Nephron progenitor cell (in vitro differentiated cells): ENCODE data around the gene MYL5.

Source experiments
- DNase-seq: peaks from one replicate; pipeline ENCODE4 v3.0.0; 2021
- H3K27ac Mint-ChIP-seq: 2 replicates; pipeline ENCODE4 v1.8.0; 2021; ENCODE audit warnings: mild to moderate bottlenecking, moderate library complexity, mixed read lengths
- H3K27me3 Mint-ChIP-seq: 2 replicates; pipeline ENCODE4 v1.8.0; 2021; ENCODE audit warnings: mild to moderate bottlenecking, low read depth, mixed read lengths; ENCODE audit not compliant: poor library complexity
- H3K36me3 Mint-ChIP-seq: 2 replicates; pipeline ENCODE4 v1.8.0; 2021; ENCODE audit warnings: low read depth, mixed read lengths
- H3K4me1 Mint-ChIP-seq: 2 replicates; pipeline ENCODE4 v1.8.0; 2021; ENCODE audit warnings: mixed read lengths
- H3K4me3 Mint-ChIP-seq: 2 replicates; pipeline ENCODE4 v1.8.0; 2021; ENCODE audit warnings: mild to moderate bottlenecking, moderate library complexity, mixed read lengths
- H3K9me3 Mint-ChIP-seq: 2 replicates; pipeline ENCODE4 v1.8.0; 2021; ENCODE audit warnings: mild to moderate bottlenecking, moderate library complexity, mixed read lengths
- CTCF ChIP-seq: fragments of 200-600 bp; sonication (generic); IDR thresholded peaks from 2 replicates; pipeline ENCODE4 v1.5.0; 2021; ENCODE audit warnings: antibody characterized with exemption

Gene MYL5

DNA sequence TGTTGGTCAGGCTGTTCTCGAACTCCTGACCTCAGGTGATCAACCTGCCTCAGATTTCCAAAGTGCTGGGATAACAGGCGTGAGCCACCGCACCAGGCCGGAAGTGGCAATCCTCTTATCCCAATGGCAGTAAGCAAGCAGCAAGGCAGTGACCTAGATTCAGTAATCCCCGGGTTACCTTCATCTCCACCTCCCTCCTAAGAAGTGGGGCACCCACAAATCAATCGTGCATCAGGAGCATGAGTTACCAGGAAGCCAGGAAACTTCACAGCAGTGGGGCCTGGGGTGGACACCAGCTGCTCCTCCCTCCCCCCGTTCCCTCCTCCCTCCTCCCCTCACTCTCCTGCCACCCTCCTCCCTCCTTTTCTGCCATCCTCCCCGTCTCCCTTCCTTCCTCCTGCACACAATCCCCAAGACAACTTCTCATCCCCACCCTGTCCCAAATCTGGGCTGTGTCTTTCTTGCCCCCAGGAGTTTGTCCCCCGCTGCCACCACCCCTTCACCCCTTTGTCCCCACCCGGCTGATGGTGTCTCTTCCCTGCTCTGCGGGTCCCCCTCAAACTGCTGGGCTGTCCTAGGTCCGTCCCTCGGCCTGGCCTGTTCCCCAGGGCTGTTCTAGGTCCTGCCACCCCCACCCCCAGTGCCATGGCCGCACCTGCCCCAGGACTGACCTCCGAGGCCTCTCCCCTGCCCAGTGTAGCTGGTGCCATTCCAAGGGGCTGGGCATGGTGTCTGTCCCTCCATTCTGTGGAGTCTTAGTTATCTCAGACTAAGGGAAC lies 46.8 kb upstream of the MYL5 start:
- no peak for DNase-seq
- Mint-ChIP-seq H3K27me3 (peaks cover 5% of the 10 kb centered on the region), H3K4me1 (peaks cover 48% of the 10 kb centered on the region), H3K9me3 (peaks cover 16% of the 10 kb centered on the region), H3K36me3 (peaks cover 7% of the 10 kb centered on the region), H3K27ac (no peak overlapping the region), H3K4me3 (no peak overlapping the region)
- no peak for TF ChIP-seq CTCF

GRCh38 chr4:628311-628741 lies 46.0 kb upstream of the MYL5 start:
- Mint-ChIP-seq H3K27me3 (peaks cover 5% of the 10 kb centered on the region), H3K9me3 (peaks cover 19% of the 10 kb centered on the region), H3K27ac (no peak overlapping the region), H3K4me3 (no peak overlapping the region), H3K36me3 (peaks cover 7% of the 10 kb centered on the region), H3K4me1 (peaks cover 48% of the 10 kb centered on the region)
- DNase-seq = no peak
- TF ChIP-seq CTCF = no peak

- Mint-ChIP-seq H3K4me3 (no peak overlapping the region), H3K27ac (no peak overlapping the region), H3K36me3 (peaks cover 7% of the 10 kb centered on the region), H3K9me3 (peaks cover 19% of the 10 kb centered on the region), H3K4me1 (peaks cover 52% of the 10 kb centered on the region), H3K27me3 (peaks cover 9% of the 10 kb centered on the region)
- TF ChIP-seq CTCF = no peak
- no peak for DNase-seq
These were observed 45.3 kb upstream of the MYL5 start for GRCh38 chr4:628821-629635.

GRCh38 chr4:629636-629914 lies 44.8 kb upstream of the MYL5 start:
- H3K4me1 Mint-ChIP-seq = peaks cover 47% of the 10 kb centered on the region
- H3K36me3 Mint-ChIP-seq = peaks cover 7% of the 10 kb centered on the region
- no peak overlapping the region for H3K4me3 Mint-ChIP-seq
- peaks cover 10% of the 10 kb centered on the region for H3K27me3 Mint-ChIP-seq
- TF ChIP-seq CTCF = no peak
- no peak for DNase-seq
- peaks cover 19% of the 10 kb centered on the region for H3K9me3 Mint-ChIP-seq
- H3K27ac Mint-ChIP-seq = no peak overlapping the region

DNA sequence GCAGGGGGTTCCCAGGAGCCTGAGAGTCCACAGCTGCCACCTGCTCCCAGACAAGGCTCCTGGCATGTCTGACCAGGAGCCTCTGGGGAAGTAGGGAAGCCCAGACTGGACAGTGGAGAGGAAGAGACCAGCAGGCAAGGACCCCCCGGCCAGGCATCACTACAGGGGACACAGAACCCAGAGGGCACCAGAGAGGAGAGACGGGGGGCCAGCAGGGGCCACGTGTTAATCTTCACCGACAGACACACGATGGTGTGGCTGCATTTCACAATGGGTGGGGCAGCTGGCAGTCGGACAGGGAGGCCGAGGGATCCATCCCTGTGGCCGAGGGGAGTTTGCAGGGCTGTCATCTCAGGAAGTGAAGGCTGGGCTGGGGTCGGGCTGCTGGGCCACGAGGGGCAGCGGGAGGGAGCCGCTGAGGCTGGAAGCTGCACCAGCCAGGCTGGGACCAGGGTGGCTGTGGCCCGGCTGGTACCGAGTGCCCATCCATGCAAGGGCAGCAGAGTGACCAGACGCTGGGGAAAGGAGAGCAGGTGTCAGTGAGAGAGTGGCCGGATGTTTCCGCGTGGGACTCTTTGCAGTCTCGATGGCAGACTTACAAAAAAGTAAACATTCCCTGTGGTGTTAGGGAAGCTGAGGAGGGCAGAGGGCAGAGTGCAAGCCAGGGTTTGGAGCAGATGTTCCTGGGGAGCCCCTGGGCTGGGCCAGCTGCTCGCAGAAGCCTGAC lies 44.3 kb upstream of the MYL5 start:
- TF ChIP-seq CTCF = no peak
- no peak for DNase-seq
- H3K27me3 Mint-ChIP-seq = peaks cover 10% of the 10 kb centered on the region
- H3K9me3 Mint-ChIP-seq = peaks cover 19% of the 10 kb centered on the region
- peaks cover 45% of the 10 kb centered on the region for H3K4me1 Mint-ChIP-seq
- peak overlapping the region; percentile 51 for H3K27ac Mint-ChIP-seq
- no peak overlapping the region for H3K4me3 Mint-ChIP-seq
- peaks cover 7% of the 10 kb centered on the region for H3K36me3 Mint-ChIP-seq
